SU-DHL-6 (cell line): ENCODE data around the gene C19orf33.

ENCODE experiments used
- H2AFZ ChIP-seq: fragments of 200-600 bp; sonication (generic); 2 replicates; pipeline ENCODE4 v1.6.1; 2014; ENCODE audit warnings: low read depth, mild to moderate bottlenecking, moderate library complexity, mixed read lengths, antibody characterized with exemption, low read length; ENCODE audit not compliant: severe bottlenecking
- H3F3A ChIP-seq: fragments of 200-600 bp; shearing (Covaris generic); 2 replicates; pipeline ENCODE4 v1.6.0; 2016; ENCODE audit warnings: antibody characterized with exemption, mild to moderate bottlenecking; ENCODE audit not compliant: insufficient read depth
- H3K27ac ChIP-seq: fragments of 200-600 bp; sonication (generic); 2 replicates; pipeline ENCODE4 v1.5.1; 2016; ENCODE audit warnings: low read depth, mild to moderate bottlenecking, low read length, moderate library complexity, mixed read lengths
- H3K27me3 ChIP-seq: fragments of 200-600 bp; sonication (generic), shearing (Covaris generic); 2 replicates; pipeline ENCODE4 v1.6.0; 2014; ENCODE audit warnings: mild to moderate bottlenecking, low read length
- H3K36me3 ChIP-seq: fragments of 200-600 bp; sonication (generic); 2 replicates; pipeline ENCODE4 v1.6.1; 2014; ENCODE audit warnings: mild to moderate bottlenecking, low read length, mixed read lengths
- H3K4me2 ChIP-seq: fragments of 300-600, 200-600 bp; shearing (Covaris generic), sonication (generic); 2 replicates; pipeline ENCODE4 v1.6.0; 2014; ENCODE audit warnings: low read length, low read depth, mild to moderate bottlenecking; ENCODE audit not compliant: poor library complexity, severe bottlenecking
- H3K4me3 ChIP-seq: fragments of 200-600 bp; sonication (generic); 2 replicates; pipeline ENCODE4 v1.5.1; 2014; ENCODE audit warnings: antibody characterized with exemption, low read length, mild to moderate bottlenecking, mixed read lengths; ENCODE audit not compliant: insufficient read depth, poor library complexity, severe bottlenecking
- H3K79me2 ChIP-seq: fragments of 200-600 bp; sonication (generic); 2 replicates; pipeline ENCODE4 v1.6.1; 2014; ENCODE audit warnings: mild to moderate bottlenecking, low read length, moderate library complexity; ENCODE audit not compliant: insufficient read depth
- H3K9ac ChIP-seq: fragments of 200-600 bp; sonication (generic); 2 replicates; pipeline ENCODE4 v1.7.0; 2014; ENCODE audit warnings: mild to moderate bottlenecking, low read length
- H3K9me2 ChIP-seq: fragments of 200-600 bp; sonication (generic); replicated peaks from 2 replicates; pipeline ENCODE4 v1.6.1; 2014; ENCODE audit warnings: low read length; ENCODE audit not compliant: insufficient read depth
- H3K9me3 ChIP-seq: fragments of 200-600 bp; sonication (generic); 2 replicates; pipeline ENCODE4 v1.6.1; 2014; ENCODE audit warnings: low read length, mixed read lengths; ENCODE audit not compliant: insufficient read depth
- H4K20me1 ChIP-seq: fragments of 200-600 bp; sonication (generic); 2 replicates; pipeline ENCODE4 v1.6.1; 2014; ENCODE audit warnings: low read depth, mild to moderate bottlenecking, antibody characterized with exemption, low read length, moderate library complexity, mixed read lengths
- CTCF ChIP-seq: fragments of 200-600 bp; sonication (generic); IDR thresholded peaks from one replicate; pipeline ENCODE4 v1.5.1; 2017; ENCODE audit warnings: antibody characterized with exemption, mild to moderate bottlenecking, low read length, moderate library complexity; ENCODE audit not compliant: insufficient read depth, poor library complexity, severe bottlenecking
- EZH2phosphoT487 ChIP-seq: fragments of 200-600 bp; sonication (generic), shearing (Covaris generic); conservative IDR thresholded peaks from 2 replicates; pipeline ENCODE4 v1.6.1; 2018; ENCODE audit warnings: mild to moderate bottlenecking, antibody characterized with exemption, low read length, moderate library complexity, mixed read lengths

The C19orf33 gene

GRCh38 chr19:38267761-38268483, 36.1 kb upstream of the C19orf33 start:
- TF ChIP-seq EZH2phosphoT487: no peak
- TF ChIP-seq CTCF: no peak
- no peak overlapping the region for H3K4me3 ChIP-seq
- H3K9me3 ChIP-seq: no peaks in the 10 kb centered on the region
- no peak overlapping the region for H3K9ac ChIP-seq
- H3F3A ChIP-seq: peaks cover 14% of the 10 kb centered on the region
- no peak overlapping the region for H3K4me2 ChIP-seq
- no peak overlapping the region for H2AFZ ChIP-seq
- H3K27ac ChIP-seq: no peak overlapping the region
- no peaks in the 10 kb centered on the region for H3K79me2 ChIP-seq
- H4K20me1 ChIP-seq: no peaks in the 10 kb centered on the region
- no peaks in the 10 kb centered on the region for H3K36me3 ChIP-seq
- no peaks in the 10 kb centered on the region for H3K9me2 ChIP-seq
- H3K27me3 ChIP-seq: no peaks in the 10 kb centered on the region

GRCh38 chr19:38268539-38268938, 35.5 kb upstream of the C19orf33 start:
- H3K79me2 ChIP-seq: no peaks in the 10 kb centered on the region
- no peaks in the 10 kb centered on the region for H3K9me2 ChIP-seq
- no peaks in the 10 kb centered on the region for H4K20me1 ChIP-seq
- H3K9ac ChIP-seq: no peak overlapping the region
- H3K27me3 ChIP-seq: no peaks in the 10 kb centered on the region
- H3K4me2 ChIP-seq: no peak overlapping the region
- no peak overlapping the region for H3K4me3 ChIP-seq
- no peak overlapping the region for H2AFZ ChIP-seq
- no peaks in the 10 kb centered on the region for H3K36me3 ChIP-seq
- H3K27ac ChIP-seq: no peak overlapping the region
- TF ChIP-seq CTCF (no peak), EZH2phosphoT487 (no peak)
- H3F3A ChIP-seq: peaks cover 9% of the 10 kb centered on the region
- H3K9me3 ChIP-seq: no peaks in the 10 kb centered on the region

GRCh38 chr19:38270587-38271167, 33.4 kb upstream of the C19orf33 start:
- no peak overlapping the region for H3K4me2 ChIP-seq
- H4K20me1 ChIP-seq: no peaks in the 10 kb centered on the region
- H2AFZ ChIP-seq: no peak overlapping the region
- H3K27me3 ChIP-seq: no peaks in the 10 kb centered on the region
- H3F3A ChIP-seq: no peaks in the 10 kb centered on the region
- no peak overlapping the region for H3K27ac ChIP-seq
- no peak overlapping the region for H3K4me3 ChIP-seq
- no peaks in the 10 kb centered on the region for H3K36me3 ChIP-seq
- H3K9me2 ChIP-seq: no peaks in the 10 kb centered on the region
- no peaks in the 10 kb centered on the region for H3K9me3 ChIP-seq
- no peak overlapping the region for H3K9ac ChIP-seq
- TF ChIP-seq CTCF (no peak), EZH2phosphoT487 (no peak)
- H3K79me2 ChIP-seq: no peaks in the 10 kb centered on the region
